Measurements from ENCODE around the gene GUCY1A2. TPM values are rescaled to one million over a fixed set of nuclear protein-coding genes. Genes with fewer than 3 reads are reported as not detected.

GUCY1A2 gene
- total RNA-seq, 4 donors from 2014 or later = 2.5 to 7.7 (median 4.4) TPM

GRCh38 chr11:107020594-107020993 is 2.3 kb upstream of the GUCY1A2 start:
- Histone ChIP-seq H3K4me1 (peaks cover 15 to 25% (median 20%) of the 10 kb centered on the region in 4 donors), H3K27ac (replicated peaks in 1 of 4) (no peak overlapping the region), H3K36me3 (no peaks in the 10 kb centered on the region), H3K9me3 (no peaks in the 10 kb centered on the region), H3K4me3 (no peak overlapping the region), H3K27me3 (peaks cover 0 to 81% (median 10%) of the 10 kb centered on the region in 4 donors)
- intact Hi-C loops (cut with DNase I) = no loop called here
- WGBS = 65% methylated on average over 2 of the region's 2 CpGs
- TF ChIP-seq POLR2A (IDR thresholded peaks at IDR 0.05; ENCODE audit: low read depth) (no peak), EP300 (IDR thresholded peaks at IDR 0.05) (no peak), CTCF (IDR thresholded peaks at IDR 0.05) (no peak), POLR2AphosphoS5 (IDR thresholded peaks at IDR 0.05) (no peak)
- no peak for DNase-seq (ENCODE audit: extremely low spot score)

- WGBS = 5% methylated on average over 26 of the region's 36 CpGs
- TF ChIP-seq POLR2A (IDR thresholded peaks at IDR 0.05; ENCODE audit: low read depth) (no peak), POLR2AphosphoS5 (IDR thresholded peaks at IDR 0.05) (no peak), EP300 (IDR thresholded peaks at IDR 0.05) (no peak), CTCF (IDR thresholded peaks at IDR 0.05) (no peak)
- Histone ChIP-seq H3K27ac (replicated peaks in 1 of 4) (peak overlapping the region in 2 of 4 donors; percentile 14 to 44), H3K4me1 (peaks cover 15 to 25% (median 20%) of the 10 kb centered on the region in 4 donors), H3K27me3 (peaks cover 0 to 75% (median 10%) of the 10 kb centered on the region in 4 donors), H3K4me3 (peak overlapping the region; percentile 49 to 66 (median 52)), H3K9me3 (no peaks in the 10 kb centered on the region), H3K36me3 (no peaks in the 10 kb centered on the region)
- DNase-seq (ENCODE audit: extremely low spot score) = no peak
- intact Hi-C loops (cut with DNase I) = no loop called here
Observed at GRCh38 chr11:107018902-107019493, 722 bp upstream of the GUCY1A2 start.

DNA sequence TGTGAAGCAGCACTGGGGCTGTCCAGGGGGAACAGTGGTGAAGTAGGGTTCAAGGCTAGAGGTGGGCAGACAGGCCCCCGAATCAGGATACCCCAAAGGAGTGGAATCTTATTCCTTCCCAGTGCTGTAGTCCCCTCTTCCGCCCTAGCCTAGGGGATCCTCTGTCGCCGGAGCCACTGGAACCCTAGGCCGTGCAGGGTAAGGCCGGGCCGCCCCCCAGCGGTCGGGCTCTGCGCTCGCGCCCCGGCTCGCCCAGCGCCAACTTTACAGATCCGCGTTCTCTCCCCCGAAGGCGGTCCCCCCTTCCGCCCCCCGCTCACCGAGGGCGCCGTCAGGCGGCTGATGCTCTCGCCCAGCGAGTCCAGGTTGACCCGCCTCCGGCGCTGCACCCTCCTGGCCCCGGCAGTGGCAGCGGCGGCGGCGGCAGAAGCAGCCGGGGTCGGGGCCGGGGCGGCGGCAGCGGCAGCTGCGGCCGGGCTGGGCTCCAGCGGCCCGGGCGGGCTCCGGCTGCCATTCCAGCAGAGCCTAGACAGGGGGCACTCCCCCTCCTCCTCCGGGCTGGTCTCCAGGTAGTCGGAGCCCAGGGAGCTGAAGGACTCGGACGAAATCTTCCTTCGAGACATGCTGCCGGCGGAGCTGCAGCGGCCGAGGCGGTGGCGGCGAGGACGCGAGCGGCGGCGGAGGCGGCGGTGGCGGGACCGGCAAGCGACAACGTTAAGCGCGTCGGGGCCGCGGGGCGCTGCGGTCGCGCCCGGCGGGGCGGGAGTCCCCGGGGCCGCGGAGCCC is 650 bp downstream of the GUCY1A2 start:
- intact Hi-C loops (cut with DNase I) = no loop called here
- Histone ChIP-seq H3K9me3 (no peaks in the 10 kb centered on the region), H3K4me3 (peak overlapping the region; percentile 49 to 66 (median 52)), H3K36me3 (no peaks in the 10 kb centered on the region), H3K4me1 (peaks cover 15 to 25% (median 20%) of the 10 kb centered on the region in 4 donors), H3K27ac (replicated peaks in 1 of 4) (peak overlapping the region in 3 of 4 donors; percentile 31 to 48 (median 35)), H3K27me3 (peaks cover 0 to 68% (median 10%) of the 10 kb centered on the region in 4 donors)
- no peak for DNase-seq (ENCODE audit: extremely low spot score)
- TF ChIP-seq POLR2A (IDR thresholded peaks at IDR 0.05; ENCODE audit: low read depth) = no peak
- TF ChIP-seq EP300 (IDR thresholded peaks at IDR 0.05) = no peak
- TF ChIP-seq CTCF (IDR thresholded peaks at IDR 0.05) = peak in 1 of 3 experiments; percentile 29
- 6% methylated on average over 5 of the region's 85 CpGs for WGBS

DNA sequence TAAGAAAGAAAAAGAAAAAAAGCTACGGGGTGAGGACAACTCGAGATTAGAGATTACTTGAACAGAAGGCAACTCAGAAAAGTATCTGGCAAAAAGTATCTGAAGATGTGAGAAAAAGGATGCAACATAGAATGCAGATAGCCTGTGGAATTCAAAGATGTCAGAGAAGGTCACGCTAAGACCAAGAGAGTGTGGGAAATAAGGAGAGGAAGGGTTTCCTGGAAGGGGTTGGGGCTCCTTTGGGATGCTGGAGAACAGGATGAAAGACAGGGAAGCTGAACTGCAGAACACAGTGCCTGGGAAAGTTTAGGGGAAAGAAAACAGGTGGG is 1.2 kb downstream of the GUCY1A2 start:
- H3K4me3 ChIP-seq = peak overlapping the region; percentile 49 to 66 (median 52)
- peaks cover 15 to 25% (median 20%) of the 10 kb centered on the region in 4 donors for H3K4me1 ChIP-seq
- TF ChIP-seq POLR2AphosphoS5 (IDR thresholded peaks at IDR 0.05) (no peak), POLR2A (IDR thresholded peaks at IDR 0.05; ENCODE audit: low read depth) (no peak), EP300 (IDR thresholded peaks at IDR 0.05) (no peak), CTCF (IDR thresholded peaks at IDR 0.05) (no peak)
- peaks cover 0 to 64% (median 10%) of the 10 kb centered on the region in 4 donors for H3K27me3 ChIP-seq
- no peaks in the 10 kb centered on the region for H3K36me3 ChIP-seq
- DNase-seq (ENCODE audit: extremely low spot score) = no peak
- no peaks in the 10 kb centered on the region for H3K9me3 ChIP-seq
- WGBS = 58% methylated on average over 3 of the region's 3 CpGs
- intact Hi-C loops (cut with DNase I) = no loop called here
- H3K27ac ChIP-seq (replicated peaks in 1 of 4) = peak overlapping the region in 1 of 4 donors; percentile 31
